Fibroblast of skin of left biceps (primary cell): ENCODE measurements around the gene HDAC4.
"Not testable (repeated sequence)": the region's sequence is repeated elsewhere in the genome, so short reads cannot be mapped to it uniquely, and the experiment has no call there.

Experiments
- DNase-seq, 2 experiments: peaks; one replicate each; pipeline ENCODE4 v3.0.0-alpha.2; 2013; ENCODE audit warnings: low read depth in 2 of 2

The HDAC4 gene

DNA sequence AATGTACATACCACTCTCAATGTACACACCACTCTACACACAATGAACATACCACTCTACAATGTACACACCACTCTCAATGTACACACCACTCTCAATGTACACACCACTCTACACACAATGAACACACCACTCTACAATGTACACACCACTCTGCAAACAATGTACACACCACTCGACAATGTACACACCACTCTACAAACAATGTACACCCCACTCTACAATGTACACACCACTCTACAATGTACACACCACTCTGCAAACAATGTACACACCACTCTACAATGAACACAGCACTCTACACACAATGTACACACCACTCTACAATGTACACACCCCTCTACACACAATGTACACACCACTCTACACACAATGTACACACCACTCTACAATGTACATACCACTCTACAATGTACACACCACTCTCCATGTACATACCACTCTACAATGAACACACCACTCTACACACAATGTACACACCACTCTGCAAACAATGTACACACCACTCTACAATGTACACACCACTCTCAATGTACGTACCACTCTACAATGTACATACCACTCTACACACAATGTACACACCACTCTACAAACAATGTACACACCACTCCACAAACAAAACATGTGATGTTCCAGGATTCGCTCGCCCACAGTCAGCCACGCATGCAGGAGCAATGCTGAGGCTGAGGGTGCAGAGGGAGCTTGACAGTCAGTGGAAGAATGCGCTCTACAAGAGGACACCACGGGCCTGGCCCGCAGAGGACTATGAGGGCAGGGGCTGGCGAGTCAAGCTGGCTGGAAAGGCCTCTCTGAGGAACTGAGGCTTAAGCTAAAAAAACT lies 118.2 kb downstream of the HDAC4 start:
- DNase-seq, result no peak

DNA sequence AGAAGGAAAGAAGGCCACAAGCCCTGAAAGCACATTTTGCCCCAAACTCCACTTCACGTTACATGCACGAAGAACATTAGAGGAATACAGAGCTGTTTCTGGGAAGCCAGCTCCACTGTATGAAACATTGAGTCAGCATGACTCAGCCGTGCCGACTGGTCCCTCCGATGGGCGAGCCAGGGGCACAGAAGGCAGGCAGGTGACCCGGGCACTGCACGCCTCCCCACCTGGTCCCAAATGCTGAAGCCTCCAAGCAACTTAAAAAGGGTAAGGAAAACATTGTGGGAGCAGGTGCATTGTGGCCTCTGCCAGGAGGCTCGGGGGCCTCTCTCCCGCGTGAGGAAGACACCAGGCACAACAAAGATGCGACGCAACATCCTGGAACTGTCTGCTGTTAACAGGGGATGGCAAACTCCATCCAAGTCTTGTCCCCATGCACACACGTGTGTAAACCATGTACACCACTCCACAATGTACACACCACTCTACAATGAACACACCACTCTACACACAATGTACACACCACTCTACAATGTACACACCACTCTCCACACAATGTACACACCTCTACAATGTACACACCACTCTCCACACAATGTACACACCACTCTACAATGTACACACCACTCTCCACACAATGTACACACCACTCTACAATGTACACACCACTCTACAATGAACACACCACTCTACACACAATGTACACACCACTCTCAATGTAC lies 120.4 kb downstream of the HDAC4 start:
- not testable (repeated sequence) for DNase-seq

DNA sequence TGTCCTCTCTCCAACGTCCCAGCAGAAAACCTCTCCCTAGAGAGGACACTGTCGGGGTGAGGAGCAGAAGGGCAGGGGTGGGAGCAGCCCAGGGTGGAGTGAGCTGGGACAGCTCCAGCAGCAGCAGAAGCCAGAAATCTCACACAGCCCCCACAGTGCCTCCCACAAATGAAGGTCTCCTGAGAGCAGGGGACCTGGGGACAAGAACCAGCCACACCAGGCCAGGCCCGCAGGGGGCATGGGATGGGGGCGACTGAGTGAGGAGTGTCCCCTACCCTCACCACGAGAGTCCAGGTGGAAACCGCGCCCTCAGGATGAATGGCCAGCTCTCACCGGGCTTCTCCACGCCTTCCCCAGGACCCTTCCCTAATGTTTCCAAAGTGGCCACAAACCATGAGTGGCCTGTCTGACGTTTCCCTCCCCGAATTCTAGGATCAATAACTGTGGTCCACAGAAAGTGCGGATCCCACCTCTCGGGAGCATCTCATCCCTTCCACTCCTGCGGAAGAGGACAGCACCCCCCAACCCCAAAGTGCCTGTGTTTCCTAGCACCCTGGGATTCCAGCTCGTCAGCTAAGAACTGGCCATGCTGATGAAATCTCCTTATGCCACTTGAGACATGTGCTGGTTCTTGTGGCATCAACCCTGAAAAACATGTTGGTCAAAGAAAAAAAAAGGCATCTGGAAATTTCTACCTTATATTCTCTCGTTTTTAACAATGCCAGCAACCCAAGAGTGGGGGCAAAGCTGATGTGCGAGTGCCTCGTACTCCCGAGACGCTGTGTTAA lies 121.1 kb downstream of the HDAC4 start:
- no peak for DNase-seq

GRCh38 chr2:239278941-239279365 lies 121.9 kb downstream of the HDAC4 start:
- DNase-seq, result no peak

GRCh38 chr2:239278361-239278760 lies 122.5 kb downstream of the HDAC4 start:
- DNase-seq, result no peak

DNA sequence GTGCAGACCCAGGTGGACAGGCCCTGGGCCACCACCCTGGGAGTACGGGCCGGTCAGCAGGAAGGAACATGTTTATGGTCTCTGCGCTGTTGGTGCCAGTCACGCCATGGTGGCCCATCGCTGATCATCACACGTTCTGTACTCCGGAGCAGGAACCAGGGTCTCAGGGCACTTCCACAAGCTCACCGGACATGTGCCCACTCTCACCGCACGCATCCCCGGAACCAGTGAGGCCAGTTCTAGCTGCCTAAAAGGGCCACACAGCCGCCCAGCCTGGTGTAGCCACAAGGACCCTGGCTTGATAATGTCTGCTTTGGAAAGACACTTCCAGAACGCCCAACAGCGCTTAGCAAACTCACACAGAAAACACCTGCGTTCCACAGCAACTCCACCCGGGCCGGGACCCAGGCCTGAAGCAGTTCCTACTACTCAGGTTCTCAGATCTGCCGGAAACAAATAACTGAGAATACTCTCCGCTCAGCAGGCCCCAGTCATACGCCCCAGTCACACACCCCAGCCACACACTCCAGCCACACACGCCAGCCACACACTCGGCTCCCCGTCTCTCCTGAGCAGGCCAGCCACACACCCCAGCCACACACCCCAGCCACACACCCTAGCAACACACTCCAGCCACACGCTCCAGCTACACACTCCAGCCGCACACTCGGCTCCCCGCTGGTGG lies 123.3 kb downstream of the HDAC4 start:
- no peak for DNase-seq

GRCh38 chr2:239276851-239277250 lies 124.0 kb downstream of the HDAC4 start:
- DNase-seq, result no peak

- DNase-seq, result no peak
These were observed 124.7 kb downstream of the HDAC4 start for GRCh38 chr2:239275847-239276831.

DNA sequence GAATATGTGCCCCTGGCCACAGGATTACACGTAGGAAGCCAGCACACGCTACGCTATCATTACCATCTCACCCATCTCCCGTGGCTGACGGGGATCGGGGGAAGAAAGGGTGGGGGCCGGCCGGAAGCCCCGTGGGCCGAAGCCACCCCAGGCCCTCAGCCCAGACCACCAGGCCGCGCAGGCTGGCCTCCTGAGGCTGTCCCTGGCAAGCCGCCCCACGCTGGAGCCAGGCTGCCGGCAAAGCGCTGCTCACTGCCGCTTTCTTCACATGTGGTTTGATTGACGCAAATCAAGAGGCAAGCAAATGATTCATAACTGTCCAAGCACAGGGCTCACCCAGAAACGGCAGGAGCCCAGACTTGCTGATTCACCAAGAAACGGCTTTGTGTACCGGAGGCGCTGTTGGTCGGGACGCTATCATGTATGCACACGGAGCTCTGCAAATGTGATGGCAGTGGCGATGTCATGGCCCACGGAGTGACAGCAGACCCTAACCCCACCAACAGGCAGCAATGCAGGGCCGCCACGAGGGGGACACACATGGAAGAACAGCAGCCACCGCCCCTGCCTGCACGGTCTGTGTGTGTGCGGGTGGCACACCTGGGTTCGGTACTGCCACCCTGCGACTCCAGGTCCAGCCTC lies 125.7 kb downstream of the HDAC4 start:
- DNase-seq, result peak; percentile 92 to 93

- DNase-seq, result peak in 1 of 2 experiments; percentile 40
These were observed 126.3 kb downstream of the HDAC4 start for GRCh38 chr2:239274391-239275043.

- no peak for DNase-seq
These were observed 127.3 kb downstream of the HDAC4 start for GRCh38 chr2:239273280-239274234.

DNA sequence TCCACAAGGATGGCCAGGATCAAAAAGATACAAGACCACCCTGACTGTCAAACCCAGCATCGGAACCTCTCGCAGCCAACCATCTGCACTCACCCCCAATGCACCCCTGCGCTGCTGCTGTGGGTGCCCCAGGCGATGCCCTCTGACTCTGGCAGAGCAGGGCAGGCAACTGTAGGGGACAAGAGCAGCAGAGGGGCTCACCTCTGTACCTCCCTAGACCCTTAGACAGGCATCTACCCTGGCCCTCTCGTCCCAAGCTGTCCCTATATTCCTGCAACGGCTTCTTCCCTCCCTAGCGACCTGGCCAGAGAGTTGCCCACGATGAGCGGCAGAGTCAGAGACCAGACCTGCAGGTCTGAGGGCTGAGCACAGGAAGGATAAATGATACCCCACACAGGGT lies 128.2 kb downstream of the HDAC4 start:
- DNase-seq, result no peak

GRCh38 chr2:239271882-239272281 lies 128.9 kb downstream of the HDAC4 start:
- DNase-seq, result no peak

GRCh38 chr2:239271471-239271870 lies 129.3 kb downstream of the HDAC4 start:
- no peak for DNase-seq

DNA sequence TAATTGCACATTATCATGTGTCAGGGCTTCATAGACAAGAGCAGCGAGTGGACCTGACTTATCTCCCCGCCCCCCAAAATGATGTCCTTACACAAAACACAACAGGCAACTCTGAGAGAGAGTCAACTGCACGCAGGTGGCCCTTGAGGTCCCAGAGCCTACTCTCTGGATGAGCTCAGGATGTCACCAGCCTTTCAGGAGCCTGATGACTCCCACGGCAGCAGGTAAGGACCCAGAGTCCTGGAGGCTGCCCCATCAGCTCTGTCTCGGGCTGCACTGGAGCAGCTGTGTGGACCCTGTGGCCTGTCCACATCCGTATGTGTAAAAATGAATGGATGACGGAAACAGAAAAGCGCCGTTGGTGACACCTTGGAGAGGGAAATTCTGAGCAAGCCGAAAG lies 130.9 kb downstream of the HDAC4 start:
- DNase-seq, result no peak

- no peak for DNase-seq
These were observed 131.5 kb downstream of the HDAC4 start for GRCh38 chr2:239269173-239269885.

DNA sequence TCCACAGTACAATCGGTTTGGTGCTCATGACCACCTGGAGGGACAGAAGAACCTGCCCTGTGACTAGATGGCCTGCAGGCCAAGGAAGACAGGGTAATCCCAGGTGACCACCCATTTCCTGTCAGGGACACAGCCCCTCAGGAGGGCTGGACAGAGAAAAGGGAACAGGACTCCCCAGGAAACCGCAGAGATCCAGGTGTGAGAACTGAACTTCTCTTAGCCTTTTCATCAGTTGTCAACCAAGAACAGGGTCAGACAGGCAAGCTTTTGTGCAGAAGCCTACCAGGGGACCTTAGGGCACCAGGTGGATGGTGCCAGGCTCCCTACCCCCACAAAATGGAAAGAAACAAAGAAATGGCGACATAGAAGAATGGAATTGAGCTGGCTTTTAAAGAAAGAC lies 132.3 kb downstream of the HDAC4 start:
- DNase-seq, result no peak

DNA sequence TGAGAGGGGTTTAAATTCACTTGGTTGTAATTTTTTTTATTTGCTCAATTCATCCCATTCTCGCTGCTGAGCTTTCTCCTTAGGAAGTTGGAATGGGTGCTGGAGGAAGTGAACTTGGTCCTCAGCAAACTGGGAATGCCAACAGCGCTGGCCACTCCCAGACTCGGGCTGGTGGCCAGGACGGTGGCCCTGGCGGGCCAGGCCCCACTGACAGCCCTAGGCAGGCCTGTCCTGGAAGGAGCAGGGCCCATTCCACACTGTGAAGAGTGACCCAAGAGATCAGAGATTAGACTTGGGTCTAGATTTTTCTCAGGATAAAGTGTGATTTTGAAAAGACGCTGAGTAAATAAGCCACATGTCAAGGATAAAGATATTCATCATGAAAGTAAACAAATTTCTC lies 132.7 kb downstream of the HDAC4 start:
- no peak for DNase-seq
